GM12874 (cell line): ENCODE results near the gene CEP44.

Experiments
- TF ChIP-seq, protein P1 (sequence below): IDR thresholded peaks from 2 replicates; pipeline ENCODE4 v1.5.1; 2011; ENCODE audit warnings: low read depth, mild to moderate bottlenecking, control low read depth, low read length, moderate library complexity; ENCODE audit not compliant: insufficient read depth

CEP44 gene

DNA sequence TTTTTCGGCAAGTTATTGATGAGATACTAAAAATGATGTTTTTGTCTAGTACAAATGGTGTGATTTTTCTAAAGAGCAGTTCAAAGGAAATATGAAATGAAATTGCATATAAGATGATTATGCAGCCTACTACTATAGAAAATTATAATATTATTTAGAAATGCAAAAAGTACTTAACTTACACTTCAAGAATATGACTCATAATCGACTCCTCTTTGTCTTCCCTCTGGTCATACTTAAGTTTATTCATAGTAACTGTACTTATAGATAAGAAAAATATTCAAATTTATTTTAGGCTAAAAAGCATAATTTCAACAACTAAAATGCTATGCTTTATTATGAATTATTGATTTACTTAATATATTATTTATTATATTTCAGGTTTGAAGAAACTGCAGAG lies 33.2 kb downstream of the CEP44 start:
- TF ChIP-seq, protein P1, sequence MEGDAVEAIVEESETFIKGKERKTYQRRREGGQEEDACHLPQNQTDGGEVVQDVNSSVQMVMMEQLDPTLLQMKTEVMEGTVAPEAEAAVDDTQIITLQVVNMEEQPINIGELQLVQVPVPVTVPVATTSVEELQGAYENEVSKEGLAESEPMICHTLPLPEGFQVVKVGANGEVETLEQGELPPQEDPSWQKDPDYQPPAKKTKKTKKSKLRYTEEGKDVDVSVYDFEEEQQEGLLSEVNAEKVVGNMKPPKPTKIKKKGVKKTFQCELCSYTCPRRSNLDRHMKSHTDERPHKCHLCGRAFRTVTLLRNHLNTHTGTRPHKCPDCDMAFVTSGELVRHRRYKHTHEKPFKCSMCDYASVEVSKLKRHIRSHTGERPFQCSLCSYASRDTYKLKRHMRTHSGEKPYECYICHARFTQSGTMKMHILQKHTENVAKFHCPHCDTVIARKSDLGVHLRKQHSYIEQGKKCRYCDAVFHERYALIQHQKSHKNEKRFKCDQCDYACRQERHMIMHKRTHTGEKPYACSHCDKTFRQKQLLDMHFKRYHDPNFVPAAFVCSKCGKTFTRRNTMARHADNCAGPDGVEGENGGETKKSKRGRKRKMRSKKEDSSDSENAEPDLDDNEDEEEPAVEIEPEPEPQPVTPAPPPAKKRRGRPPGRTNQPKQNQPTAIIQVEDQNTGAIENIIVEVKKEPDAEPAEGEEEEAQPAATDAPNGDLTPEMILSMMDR, result no peak

DNA sequence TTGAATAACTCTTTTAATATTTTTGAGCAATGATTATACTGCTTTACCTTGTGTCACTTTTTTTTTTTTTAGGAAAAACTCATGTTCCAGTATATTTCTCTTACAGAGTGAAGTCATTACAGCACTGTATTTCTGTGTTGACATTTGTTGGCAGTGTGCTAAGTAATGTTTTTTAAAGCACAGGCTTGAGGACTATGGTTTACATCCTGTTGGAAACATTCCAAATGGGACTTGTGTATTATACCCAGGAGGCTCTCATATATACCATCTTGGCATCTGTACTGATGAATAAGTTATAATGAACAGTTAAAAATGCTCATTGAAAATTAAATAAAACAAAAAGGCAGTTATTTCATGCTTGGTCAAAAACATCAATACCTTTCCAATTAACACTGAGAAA lies 33.8 kb downstream of the CEP44 start:
- TF ChIP-seq, protein P1, result no peak

- TF ChIP-seq, protein P1, result peak; percentile 25; the same call in 1 of the 2 replicates
These were observed 35.4 kb downstream of the CEP44 start for GRCh38 chr4:174318829-174319764.

- TF ChIP-seq, protein P1, result no peak
These were observed 36.9 kb downstream of the CEP44 start for GRCh38 chr4:174320494-174321199.

DNA sequence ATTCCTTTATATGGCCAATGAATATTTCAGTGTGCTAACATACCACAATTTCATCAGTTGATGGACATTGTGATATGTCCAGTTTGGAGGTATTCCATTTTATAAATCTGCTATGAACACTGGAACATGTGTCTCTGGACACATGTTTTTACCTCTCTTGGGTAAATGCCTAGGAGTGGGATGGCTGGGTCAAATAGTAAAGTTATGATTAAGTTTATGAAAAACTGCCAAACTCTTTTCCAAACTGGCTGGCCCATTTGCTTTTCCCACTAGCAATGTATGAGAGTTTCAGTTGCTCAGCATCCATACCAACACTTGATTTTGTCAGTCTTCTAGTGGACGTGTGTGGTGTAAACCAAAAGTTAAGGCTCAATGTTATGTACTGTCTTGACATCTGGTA lies 40.5 kb downstream of the CEP44 start:
- TF ChIP-seq, protein P1, result no peak

- TF ChIP-seq, protein P1, result no peak
These were observed 41.0 kb downstream of the CEP44 start for GRCh38 chr4:174324725-174325124.

GRCh38 chr4:174332741-174333493 lies 49.2 kb downstream of the CEP44 start:
- TF ChIP-seq, protein P1, result no peak
